Skeletal muscle tissue (tissue), 4 donors: ENCODE measurements around the gene CYYR1. TPM values are rescaled to one million over a fixed set of nuclear protein-coding genes. Genes with fewer than 3 reads are reported as not detected.
"Not testable (repeated sequence)": the region's sequence is repeated elsewhere in the genome, so short reads cannot be mapped to it uniquely, and the experiment has no call there.

Experiments
- H3K27ac ChIP-seq: one replicate; pipeline ENCODE4 v1.7.0; 2013; ENCODE audit warnings: mild to moderate bottlenecking, low read depth, low read length, inconsistent platforms
- H3K27me3 ChIP-seq, 3 donors: one replicate each; pipeline ENCODE4 v1.7.0; 2013; ENCODE audit warnings: low read length in 3 of 3; ENCODE audit not compliant: control insufficient read depth in 3 of 3, insufficient read depth in 3 of 3
- H3K36me3 ChIP-seq, 3 donors: one replicate each; pipeline ENCODE4 v1.7.0; 2013; ENCODE audit warnings: low read length in 3 of 3; ENCODE audit not compliant: control insufficient read depth in 3 of 3, insufficient read depth in 3 of 3
- H3K4me1 ChIP-seq, 3 donors: one replicate each; pipeline ENCODE4 v1.7.0; 2013; ENCODE audit warnings: low read length in 3 of 3, mild to moderate bottlenecking in 3 of 3; ENCODE audit not compliant: control insufficient read depth in 3 of 3, insufficient read depth in 3 of 3
- H3K4me3 ChIP-seq, 3 donors: one replicate each; pipeline ENCODE4 v1.7.0; 2013; ENCODE audit warnings: low read length in 3 of 3
- H3K9ac ChIP-seq, 3 donors: one replicate each; pipeline ENCODE4 v1.7.0; 2013; ENCODE audit warnings: low read length in 3 of 3, mild to moderate bottlenecking in 3 of 3, moderate library complexity in 2 of 3, low read depth in 1 of 3
- H3K9me3 ChIP-seq, 3 donors: one replicate each; pipeline ENCODE4 v1.7.0; 2013; ENCODE audit warnings: low read length in 3 of 3; ENCODE audit not compliant: control insufficient read depth in 3 of 3
- total RNA-seq: library from RNA; depleted of rRNA; stranded (reverse); fragments of >200 nt; gene quantifications from one replicate; pipeline ENCODE4 v1.2.3, GENCODE V29; 2014
- donor health status: Osteomylitis.

The CYYR1 gene
- total RNA-seq, 1 donor from 2014 or later = 4.2 TPM

GRCh38 chr21:26470351-26471098 is 102.6 kb downstream of the CYYR1 start:
- Histone ChIP-seq H3K9ac (no peak overlapping the region), H3K27ac (no peak overlapping the region), H3K4me1 (no peaks in the 10 kb centered on the region), H3K36me3 (no peaks in the 10 kb centered on the region), H3K9me3 (peaks cover 0 to 3% (median 0%) of the 10 kb centered on the region in 3 donors), H3K4me3 (no peak overlapping the region), H3K27me3 (no peaks in the 10 kb centered on the region)

- H3K27ac ChIP-seq = no peak overlapping the region
- H3K27me3 ChIP-seq = no peaks in the 10 kb centered on the region
- H3K9ac ChIP-seq = no peak overlapping the region
- H3K4me3 ChIP-seq = no peak overlapping the region
- no peaks in the 10 kb centered on the region for H3K4me1 ChIP-seq
- no peaks in the 10 kb centered on the region for H3K36me3 ChIP-seq
- H3K9me3 ChIP-seq = peaks cover 0 to 3% (median 0%) of the 10 kb centered on the region in 3 donors
These were observed 103.3 kb downstream of the CYYR1 start for GRCh38 chr21:26469789-26470188.

- Histone ChIP-seq H3K36me3 (no peaks in the 10 kb centered on the region), H3K9me3 (peaks cover 0 to 3% (median 0%) of the 10 kb centered on the region in 3 donors), H3K27me3 (no peaks in the 10 kb centered on the region), H3K9ac (no peak overlapping the region), H3K27ac (no peak overlapping the region), H3K4me3 (no peak overlapping the region), H3K4me1 (no peaks in the 10 kb centered on the region)
These were observed 107.2 kb downstream of the CYYR1 start for GRCh38 chr21:26465916-26466315.

- Histone ChIP-seq H3K4me3 (no peak overlapping the region), H3K9ac (no peak overlapping the region), H3K27ac (no peak overlapping the region), H3K9me3 (no peaks in the 10 kb centered on the region), H3K27me3 (no peaks in the 10 kb centered on the region), H3K4me1 (no peaks in the 10 kb centered on the region), H3K36me3 (no peaks in the 10 kb centered on the region)
These were observed 111.6 kb downstream of the CYYR1 start for GRCh38 chr21:26461500-26461899.

- Histone ChIP-seq H3K4me1 (no peaks in the 10 kb centered on the region), H3K36me3 (no peaks in the 10 kb centered on the region), H3K9me3 (no peaks in the 10 kb centered on the region), H3K27me3 (no peaks in the 10 kb centered on the region), H3K9ac (no peak overlapping the region), H3K27ac (no peak overlapping the region), H3K4me3 (no peak overlapping the region)
These were observed 112.5 kb downstream of the CYYR1 start for GRCh38 chr21:26460621-26461020.

- not testable (repeated sequence) for H3K36me3 ChIP-seq, H3K27ac ChIP-seq, H3K27me3 ChIP-seq, H3K4me3 ChIP-seq, H3K9me3 ChIP-seq, H3K9ac ChIP-seq, H3K4me1 ChIP-seq
These were observed 114.2 kb downstream of the CYYR1 start for GRCh38 chr21:26458854-26459253.

GRCh38 chr21:26457817-26458216 is 115.3 kb downstream of the CYYR1 start:
- no peaks in the 10 kb centered on the region for H3K4me1 ChIP-seq
- no peak overlapping the region for H3K27ac ChIP-seq
- H3K9me3 ChIP-seq = no peaks in the 10 kb centered on the region
- no peaks in the 10 kb centered on the region for H3K27me3 ChIP-seq
- H3K9ac ChIP-seq = no peak overlapping the region
- H3K4me3 ChIP-seq = no peak overlapping the region
- H3K36me3 ChIP-seq = no peaks in the 10 kb centered on the region

- Histone ChIP-seq H3K4me1 (no peaks in the 10 kb centered on the region), H3K4me3 (no peak overlapping the region), H3K9me3 (no peaks in the 10 kb centered on the region), H3K36me3 (no peaks in the 10 kb centered on the region), H3K9ac (no peak overlapping the region), H3K27ac (no peak overlapping the region), H3K27me3 (no peaks in the 10 kb centered on the region)
These were observed 119.8 kb downstream of the CYYR1 start for GRCh38 chr21:26453267-26453666.

- Histone ChIP-seq H3K4me3 (no peak overlapping the region), H3K27me3 (no peaks in the 10 kb centered on the region), H3K9me3 (no peaks in the 10 kb centered on the region), H3K9ac (no peak overlapping the region), H3K36me3 (no peaks in the 10 kb centered on the region), H3K4me1 (no peaks in the 10 kb centered on the region), H3K27ac (no peak overlapping the region)
These were observed 121.9 kb downstream of the CYYR1 start for GRCh38 chr21:26451081-26451740.

GRCh38 chr21:26449161-26449560 is 123.9 kb downstream of the CYYR1 start:
- Histone ChIP-seq H3K27me3 (no peaks in the 10 kb centered on the region), H3K4me3 (no peak overlapping the region), H3K9ac (no peak overlapping the region), H3K4me1 (no peaks in the 10 kb centered on the region), H3K9me3 (no peaks in the 10 kb centered on the region), H3K36me3 (no peaks in the 10 kb centered on the region), H3K27ac (no peak overlapping the region)
